ENCODE measurements around the gene STRA8.

- no peak for TF ChIP-seq POLR2A (IDR thresholded peaks at IDR 0.05; ENCODE audit: low read depth, low read length)
- no peak for TF ChIP-seq SPI1 (IDR thresholded peaks at IDR 0.05; ENCODE audit: low read depth, low read length)
- no peak for TF ChIP-seq POLR2AphosphoS5 (IDR thresholded peaks at IDR 0.05; ENCODE audit: low read depth, low read length)
- TF ChIP-seq TAF1 (IDR thresholded peaks at IDR 0.05; ENCODE audit: low read depth, low read length): no peak
Measured at GRCh38 chr7:135282561-135283254, 49.1 kb downstream of the STRA8 start.
